Measurements from ENCODE around the gene PXDN.

- TF ChIP-seq CTCF (CRISPR knock-in tag; IDR thresholded peaks at IDR 0.05) (no peak), ZNF879 (CRISPR knock-in tag; IDR thresholded peaks at IDR 0.05) (no peak), ZNF747 (CRISPR knock-in tag; IDR thresholded peaks at IDR 0.05; ENCODE audit: borderline replicate concordance) (no peak), POLR2A (IDR thresholded peaks at IDR 0.05; ENCODE audit: insufficient read depth in 1 of 2, low read depth in 2 of 2, low read length in 2 of 2) (no peak), NFIC (IDR thresholded peaks at IDR 0.05; ENCODE audit: low read length) (no peak), EZH2 (conservative IDR thresholded peaks at IDR 0.05; ENCODE audit: low read depth, low read length) (no peak), SMARCC2 (IDR thresholded peaks at IDR 0.05) (no peak), RAD21 (CRISPR knock-in tag; IDR thresholded peaks at IDR 0.05) (no peak), ISL2 (CRISPR knock-in tag; IDR thresholded peaks at IDR 0.05) (no peak), SIX4 (CRISPR knock-in tag; IDR thresholded peaks at IDR 0.05) (no peak), DNMT3B (CRISPR knock-in tag; conservative IDR thresholded peaks at IDR 0.05) (no peak), ZNF605 (CRISPR knock-in tag; IDR thresholded peaks at IDR 0.05) (no peak), HDAC2 (CRISPR knock-in tag; IDR thresholded peaks at IDR 0.05) (no peak)
Observed at GRCh38 chr2:1739322-1739957, 4.9 kb downstream of the PXDN start.
